HepG2 (cell line): ENCODE measurements around the gene CCDC148. TPM values are rescaled to one million over a fixed set of nuclear protein-coding genes. Genes with fewer than 3 reads are reported as not detected.

Experiments
- AGO1 ChIP-seq: fragments of 200-400 bp; formaldehyde crosslinking; IDR thresholded peaks from 2 replicates; pipeline ENCODE4 v1.6.1; 2017; ENCODE audit warnings: mild to moderate bottlenecking, low read depth, low read length, moderate library complexity; ENCODE audit not compliant: poor library complexity, severe bottlenecking
- CHCHD3 ChIP-seq: sonication (generic); formaldehyde crosslinking; IDR thresholded peaks from 2 replicates; pipeline ENCODE4 v1.8.0; 2022; ENCODE audit warnings: mild to moderate bottlenecking, missing genetic modification reagents, moderate library complexity
- EHMT2 ChIP-seq: fragments of 200-600 bp; sonication (generic); IDR thresholded peaks from 2 replicates; pipeline ENCODE4 v1.7.0; 2017; ENCODE audit warnings: antibody characterized with exemption, low read depth, low read length, borderline replicate concordance
- FOXP1 ChIP-seq, 2 experiments: fragments of 450-650 bp in 1 of 2; IDR thresholded peaks; 2 replicates each; pipeline ENCODE4 v1.6.1; 2017 to 2018; ENCODE audit warnings: antibody characterized with exemption in 1 of 2
- GABPB1 ChIP-seq: IDR thresholded peaks from 2 replicates; pipeline ENCODE4 v1.6.1; 2016; ENCODE audit warnings: mild to moderate bottlenecking, missing genetic modification reagents, moderate library complexity, missing compliant biosample characterization
- GLMP ChIP-seq: sonication (generic); formaldehyde crosslinking; IDR thresholded peaks from 2 replicates; pipeline ENCODE4 v1.9.0; 2021; ENCODE audit warnings: missing genetic modification reagents, mild to moderate bottlenecking, borderline replicate concordance
- GZF1 ChIP-seq: sonication (generic); formaldehyde crosslinking; IDR thresholded peaks from 2 replicates; pipeline ENCODE4 v1.5.1; 2020; ENCODE audit warnings: mild to moderate bottlenecking, missing genetic modification reagents
- HMGA1 ChIP-seq: sonication (generic); formaldehyde crosslinking; conservative IDR thresholded peaks from 2 replicates; pipeline ENCODE4 v1.4.0; 2020; ENCODE audit warnings: missing genetic modification reagents
- KAT2B ChIP-seq: fragments of 150-350 bp; IDR thresholded peaks from 2 replicates; pipeline ENCODE4 v1.6.1; 2014; ENCODE audit warnings: low read depth, low read length, borderline replicate concordance
- MAF1 ChIP-seq: sonication (generic); formaldehyde crosslinking; IDR thresholded peaks from 2 replicates; pipeline ENCODE4 v1.5.0; 2020; ENCODE audit warnings: missing genetic modification reagents, borderline replicate concordance
- MIER2 ChIP-seq: IDR thresholded peaks from 2 replicates; pipeline ENCODE4 v1.6.1; 2016; ENCODE audit warnings: missing biosample characterization, missing genetic modification reagents
- MXD1 ChIP-seq: sonication (generic); formaldehyde crosslinking; IDR thresholded peaks from 2 replicates; pipeline ENCODE4 v1.4.0; 2020; ENCODE audit warnings: mild to moderate bottlenecking, missing genetic modification reagents
- SETDB1 ChIP-seq: sonication (generic); formaldehyde crosslinking; IDR thresholded peaks from 2 replicates; pipeline ENCODE4 v1.5.1; 2020; ENCODE audit warnings: missing genetic modification reagents, mild to moderate bottlenecking, borderline replicate concordance
- SIN3A ChIP-seq: IDR thresholded peaks from 2 replicates; pipeline ENCODE4 v1.6.1; 2011; ENCODE audit warnings: low read depth, mild to moderate bottlenecking, control low read depth, low read length, borderline replicate concordance
- SMYD3 ChIP-seq: sonication (generic); formaldehyde crosslinking; IDR thresholded peaks from 2 replicates; pipeline ENCODE4 v1.8.1; 2023; ENCODE audit warnings: mild to moderate bottlenecking, missing genetic modification reagents
- SRSF1 ChIP-seq: fragments of 200-400 bp; formaldehyde crosslinking; optimal IDR thresholded peaks from 2 replicates; pipeline ENCODE3; 2017; ENCODE audit warnings: mild to moderate bottlenecking, low read depth, low read length, moderate library complexity
- ZBTB26 ChIP-seq: IDR thresholded peaks from 2 replicates; pipeline ENCODE4 v1.6.1; 2016; ENCODE audit warnings: missing compliant biosample characterization, missing genetic modification reagents, borderline replicate concordance
- ZNF251 ChIP-seq: sonication (generic); formaldehyde crosslinking; IDR thresholded peaks from 2 replicates; pipeline ENCODE4 v1.9.0; 2021; ENCODE audit warnings: mild to moderate bottlenecking, missing genetic modification reagents
- ZNF33A ChIP-seq: sonication (generic); formaldehyde crosslinking; IDR thresholded peaks from 2 replicates; pipeline ENCODE4 v1.5.1; 2020; ENCODE audit warnings: missing genetic modification reagents, mild to moderate bottlenecking, moderate library complexity, borderline replicate concordance
- ZNF639 ChIP-seq: conservative IDR thresholded peaks from 2 replicates; pipeline ENCODE4 v1.6.1; 2018; ENCODE audit warnings: missing genetic modification reagents
- polyA plus RNA-seq, 8 experiments: library from polyadenylated mRNA; depleted of rRNA in 3 of 8; stranded (reverse) in 7 of 8; unstranded in 1 of 8; fragments of >200 nt; fragmentation: Illumina TruSeq in 4 of 8; extraction: Trizol in 4 of 8; gene quantifications; 2 replicates each; pipeline versions ENCODE4 v1.2.1 to v1.2.3, GENCODE V29; 2011 to 2016; ENCODE audit warnings: low read depth in 4 of 8, missing spikeins in 1 of 8, mixed read lengths in 1 of 8; ENCODE audit not compliant: insufficient read depth in 1 of 8
- total RNA-seq, 5 experiments: library from RNA; depleted of rRNA; stranded (reverse); fragments of >200 nt; fragmentation: Illumina TruSeq; extraction: Trizol; gene quantifications; 2 replicates each; pipeline ENCODE4 v1.2.3, GENCODE V29; 2016; ENCODE audit warnings: low read depth in 1 of 5
- TF ChIP-seq, protein P1 (sequence below): sonication (generic); formaldehyde crosslinking; IDR thresholded peaks from 2 replicates; pipeline ENCODE4 v1.5.0; 2020; ENCODE audit warnings: missing genetic modification reagents, mild to moderate bottlenecking, borderline replicate concordance
- TF ChIP-seq, protein P2 (sequence below): sonication (generic); formaldehyde crosslinking; IDR thresholded peaks from 2 replicates; pipeline ENCODE4 v1.8.0; 2022; ENCODE audit warnings: mild to moderate bottlenecking, missing genetic modification reagents

Gene CCDC148
- total and polyA plus RNA-seq, 2 of the 13 experiments (the other 11 are each of a cell fraction or from before 2014, with no cell fraction given): 0.30 to 0.49 TPM

GRCh38 chr2:158127380-158127804 is 329.2 kb downstream of the CCDC148 start (continued):
- TF ChIP-seq, protein P1, sequence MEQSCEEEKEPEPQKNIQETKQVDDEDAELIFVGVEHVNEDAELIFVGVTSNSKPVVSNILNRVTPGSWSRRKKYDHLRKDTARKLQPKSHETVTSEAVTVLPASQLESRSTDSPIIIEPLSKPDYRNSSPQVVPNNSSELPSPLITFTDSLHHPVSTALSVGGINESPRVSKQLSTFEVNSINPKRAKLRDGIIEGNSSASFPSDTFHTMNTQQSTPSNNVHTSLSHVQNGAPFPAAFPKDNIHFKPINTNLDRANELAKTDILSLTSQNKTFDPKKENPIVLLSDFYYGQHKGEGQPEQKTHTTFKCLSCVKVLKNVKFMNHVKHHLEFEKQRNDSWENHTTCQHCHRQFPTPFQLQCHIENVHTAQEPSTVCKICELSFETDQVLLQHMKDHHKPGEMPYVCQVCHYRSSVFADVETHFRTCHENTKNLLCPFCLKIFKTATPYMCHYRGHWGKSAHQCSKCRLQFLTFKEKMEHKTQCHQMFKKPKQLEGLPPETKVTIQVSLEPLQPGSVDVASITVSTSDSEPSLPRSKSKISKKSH (CRISPR knock-in tag): no peak
- TF ChIP-seq GABPB1 (CRISPR knock-in tag) (no peak), MIER2 (no peak), ZBTB26 (CRISPR knock-in tag) (no peak), AGO1 (no peak), SIN3A (no peak), SMYD3 (CRISPR knock-in tag) (no peak), ZNF639 (CRISPR knock-in tag) (no peak), SRSF1 (no peak), HMGA1 (no peak), KAT2B (no peak), MAF1 (no peak), GZF1 (CRISPR knock-in tag) (0 out of 2 replicates have a peak, but pooled peaks have one; percentile 24), SETDB1 (CRISPR knock-in tag) (no peak), CHCHD3 (CRISPR knock-in tag) (no peak), FOXP1 (IDR thresholded peaks at IDR 0.05) (no peak), FOXP1 (CRISPR knock-in tag; IDR thresholded peaks at IDR 0.05) (peak; percentile 65; the same call in 1 of the 2 replicates), GLMP (CRISPR knock-in tag) (no peak), ZNF251 (CRISPR knock-in tag) (no peak), MXD1 (CRISPR knock-in tag) (no peak), EHMT2 (no peak; the same call in none of the 2 replicates), ZNF33A (CRISPR knock-in tag) (peak; percentile 41; the same call in 1 of the 2 replicates)
- TF ChIP-seq, protein P2, sequence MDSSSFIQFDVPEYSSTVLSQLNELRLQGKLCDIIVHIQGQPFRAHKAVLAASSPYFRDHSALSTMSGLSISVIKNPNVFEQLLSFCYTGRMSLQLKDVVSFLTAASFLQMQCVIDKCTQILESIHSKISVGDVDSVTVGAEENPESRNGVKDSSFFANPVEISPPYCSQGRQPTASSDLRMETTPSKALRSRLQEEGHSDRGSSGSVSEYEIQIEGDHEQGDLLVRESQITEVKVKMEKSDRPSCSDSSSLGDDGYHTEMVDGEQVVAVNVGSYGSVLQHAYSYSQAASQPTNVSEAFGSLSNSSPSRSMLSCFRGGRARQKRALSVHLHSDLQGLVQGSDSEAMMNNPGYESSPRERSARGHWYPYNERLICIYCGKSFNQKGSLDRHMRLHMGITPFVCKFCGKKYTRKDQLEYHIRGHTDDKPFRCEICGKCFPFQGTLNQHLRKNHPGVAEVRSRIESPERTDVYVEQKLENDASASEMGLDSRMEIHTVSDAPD (CRISPR knock-in tag): no peak
